NCI-H2227 treated with DMSO at 0.1 percent for 48 hours (cell line): ENCODE results near the gene HEXB.
"Not testable (repeated sequence)": the region's sequence is repeated elsewhere in the genome, so short reads cannot be mapped to it uniquely, and the experiment has no call there.

Experiments
- DNase-seq: peaks from one replicate; lab custom pipeline; 2025; lab: John Stamatoyannopoulos, UW

HEXB gene

GRCh38 chr5:74738406-74738805 is 53.4 kb downstream of the HEXB start:
- DNase-seq, result no peak

GRCh38 chr5:74748742-74749141 is 63.7 kb downstream of the HEXB start:
- DNase-seq, result not testable (repeated sequence)

- no peak for DNase-seq
These were observed 76.2 kb downstream of the HEXB start for GRCh38 chr5:74761241-74761640.

- DNase-seq, result no peak
These were observed 77.6 kb downstream of the HEXB start for GRCh38 chr5:74762599-74762998.

GRCh38 chr5:74763504-74763903 is 78.5 kb downstream of the HEXB start:
- no peak for DNase-seq

- peak; percentile 35 for DNase-seq
These were observed 80.2 kb downstream of the HEXB start for GRCh38 chr5:74765201-74765600.

GRCh38 chr5:74765929-74766328 is 80.9 kb downstream of the HEXB start:
- no peak for DNase-seq

GRCh38 chr5:74766418-74766848 is 81.4 kb downstream of the HEXB start:
- peak; percentile 40 for DNase-seq

GRCh38 chr5:74766849-74767578 is 82.0 kb downstream of the HEXB start, which contains the start of the genes GFM2 and NSA2:
Gene GFM2 (minus strand): TSS chr5:74767117. CDS start chr5:74763742, 3,375 bp downstream.
Gene NSA2 (plus strand): TSS chr5:74767249. CDS start chr5:74767361, 112 bp downstream.
- peak; percentile 82 for DNase-seq

- peak; percentile 52 for DNase-seq
These were observed 82.5 kb downstream of the HEXB start for GRCh38 chr5:74767579-74767913.
